ENCODE measurements around the gene PCDH9.

Gene PCDH9

GRCh38 chr13:67158903-67159302 lies 71.2 kb downstream of the PCDH9 start:
- DNase-seq (ENCODE audit: low read depth), result no peak

DNA sequence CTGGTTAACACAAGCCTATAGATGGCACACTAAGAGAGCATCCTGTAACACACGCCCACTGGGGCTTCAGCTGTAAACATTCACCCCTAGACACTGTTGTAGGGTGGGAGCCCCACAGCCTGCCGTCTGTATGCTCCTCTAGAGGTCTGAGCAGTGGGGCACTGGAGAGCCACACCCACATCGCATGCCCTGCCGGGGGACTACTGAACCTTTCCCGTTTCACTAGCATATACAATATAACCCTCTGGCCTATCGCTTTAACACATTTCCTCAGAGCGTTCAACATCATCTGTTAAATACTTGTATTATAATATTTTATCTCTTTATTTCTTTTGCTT lies 73.4 kb downstream of the PCDH9 start:
- DNase-seq (ENCODE audit: low read depth), result no peak

DNA sequence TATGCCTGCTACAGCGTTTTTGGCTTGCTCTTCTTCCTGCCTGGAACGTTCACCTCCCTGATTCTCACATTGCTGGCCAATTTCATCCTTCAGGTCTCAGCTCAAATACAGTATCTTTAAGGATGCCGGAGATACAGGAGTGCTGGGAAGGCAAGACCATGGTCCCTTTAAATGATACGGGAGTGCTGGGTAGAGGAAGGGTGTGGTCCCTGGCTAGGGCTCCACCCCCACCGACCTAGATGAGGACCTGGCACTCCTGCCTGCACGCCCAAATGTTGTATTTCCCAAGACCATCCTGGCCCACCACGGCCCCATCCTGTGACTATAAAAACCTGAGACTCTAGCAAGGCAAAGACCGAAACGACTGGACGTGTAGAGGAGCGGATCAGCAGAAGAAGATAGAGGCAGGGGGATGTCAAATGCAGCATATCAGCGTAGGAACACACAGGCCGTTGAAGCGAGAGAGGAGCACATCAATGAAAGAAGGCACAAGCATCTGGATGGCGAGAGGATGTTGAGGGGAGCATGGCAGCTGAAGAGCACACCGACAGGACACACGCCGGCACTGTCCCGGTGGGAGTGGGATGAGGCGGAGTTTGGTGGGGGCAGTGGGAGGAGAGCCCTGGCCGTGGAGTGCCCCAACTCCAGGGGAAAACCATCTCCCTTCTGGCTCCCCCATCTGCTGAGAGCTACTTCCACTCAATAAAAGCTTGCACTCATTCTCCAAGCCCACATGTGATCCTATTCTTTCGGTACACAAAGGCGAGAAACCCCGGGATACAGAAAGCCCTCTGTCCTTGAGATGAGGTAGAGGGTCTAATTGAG lies 74.0 kb downstream of the PCDH9 start:
- DNase-seq (ENCODE audit: low read depth), result no peak

GRCh38 chr13:67152085-67152484 lies 78.1 kb downstream of the PCDH9 start:
- DNase-seq (ENCODE audit: low read depth), result no peak

- DNase-seq (ENCODE audit: low read depth), result no peak
Measured at GRCh38 chr13:67151652-67152051, 78.5 kb downstream of the PCDH9 start.

GRCh38 chr13:67150608-67151007 lies 79.5 kb downstream of the PCDH9 start:
- no peak for DNase-seq (ENCODE audit: low read depth)

DNA sequence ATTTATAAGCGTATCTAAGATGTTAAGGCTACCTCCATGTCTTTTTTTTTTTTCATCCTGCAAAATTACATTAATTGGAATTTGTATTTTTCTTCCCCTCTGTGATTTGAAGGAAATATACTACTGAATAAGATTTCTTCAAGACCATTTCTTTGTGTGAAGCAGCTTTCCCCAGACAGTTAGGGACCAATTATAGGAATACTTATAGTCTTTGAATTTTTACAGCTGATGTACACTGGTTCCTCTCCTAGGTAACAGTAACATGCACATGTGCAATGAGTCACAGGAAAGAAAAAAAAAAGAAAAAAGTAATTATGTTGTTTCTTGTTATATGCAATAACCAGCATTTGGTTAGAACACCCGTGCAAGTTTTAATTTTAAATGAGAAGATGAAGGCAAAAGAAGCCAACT lies 82.0 kb downstream of the PCDH9 start:
- DNase-seq (ENCODE audit: low read depth), result no peak

GRCh38 chr13:67147342-67148133 lies 82.6 kb downstream of the PCDH9 start:
- no peak for DNase-seq (ENCODE audit: low read depth)

- no peak for DNase-seq (ENCODE audit: low read depth)
Measured at GRCh38 chr13:67146523-67147130, 83.5 kb downstream of the PCDH9 start.

DNA sequence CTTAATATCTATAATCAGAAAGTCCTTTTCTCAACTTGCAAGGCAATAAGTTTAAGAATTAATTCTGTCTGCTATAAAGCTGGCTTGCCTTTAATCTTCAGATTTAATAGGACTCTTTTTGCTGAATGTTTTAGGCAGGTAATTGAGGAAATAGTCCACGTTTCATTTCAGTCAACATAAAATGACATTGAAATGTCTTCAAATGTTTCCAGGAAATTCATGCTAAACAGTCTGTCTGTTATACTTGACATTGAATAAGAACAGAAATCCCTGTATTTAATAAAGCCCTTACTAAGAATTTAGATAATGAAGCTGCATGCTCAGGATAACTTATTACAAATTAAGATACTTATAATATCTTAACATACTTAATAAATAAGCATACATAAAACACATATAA lies 84.2 kb downstream of the PCDH9 start:
- DNase-seq (ENCODE audit: low read depth), result no peak

GRCh38 chr13:67143544-67144115 lies 86.5 kb downstream of the PCDH9 start:
- DNase-seq (ENCODE audit: low read depth), result no peak

GRCh38 chr13:67140006-67140405 lies 90.1 kb downstream of the PCDH9 start:
- DNase-seq (ENCODE audit: low read depth), result no peak

DNA sequence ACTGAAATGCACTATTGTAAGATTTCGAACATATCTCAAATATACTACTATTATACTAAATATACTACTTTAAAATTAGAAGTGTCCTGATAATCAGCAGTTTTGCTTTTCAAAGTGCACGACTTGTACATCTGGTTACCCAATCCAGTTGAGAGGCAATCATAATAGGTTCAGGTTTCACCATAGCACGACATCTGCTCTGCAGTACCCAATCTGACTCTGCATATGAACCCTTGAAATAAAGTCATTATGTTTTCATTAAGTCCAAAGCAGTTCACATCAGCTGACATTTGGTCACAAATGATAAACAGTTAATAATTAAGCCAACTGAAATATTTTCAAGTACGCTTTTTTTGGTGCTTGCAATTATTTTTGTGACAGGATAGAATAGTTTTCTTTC lies 90.6 kb downstream of the PCDH9 start:
- no peak for DNase-seq (ENCODE audit: low read depth)

- no peak for DNase-seq (ENCODE audit: low read depth)
Measured at GRCh38 chr13:67138970-67139369, 91.2 kb downstream of the PCDH9 start.

- DNase-seq (ENCODE audit: low read depth), result no peak
Measured at GRCh38 chr13:67137044-67137735, 92.9 kb downstream of the PCDH9 start.

GRCh38 chr13:67136157-67136556 lies 94.0 kb downstream of the PCDH9 start:
- DNase-seq (ENCODE audit: low read depth), result no peak

DNA sequence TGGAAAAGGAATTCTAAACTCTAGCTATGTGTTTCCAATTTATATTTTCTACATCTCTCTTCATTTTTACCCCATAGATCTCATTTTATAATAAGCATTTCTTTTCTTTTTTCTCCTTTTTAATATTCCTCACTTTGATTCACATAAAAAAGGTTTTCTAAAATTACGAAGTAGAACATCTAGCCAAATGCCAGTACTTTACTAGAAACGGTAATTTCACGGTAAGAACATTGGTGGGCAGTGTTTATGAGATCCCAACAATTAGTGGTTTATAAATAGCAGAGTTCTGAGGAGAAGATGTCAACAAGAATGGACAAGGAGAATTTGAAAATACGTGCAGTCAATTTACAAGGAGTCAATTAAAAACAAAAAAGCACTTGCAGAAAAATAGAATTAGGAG lies 94.8 kb downstream of the PCDH9 start:
- DNase-seq (ENCODE audit: low read depth), result no peak

DNA sequence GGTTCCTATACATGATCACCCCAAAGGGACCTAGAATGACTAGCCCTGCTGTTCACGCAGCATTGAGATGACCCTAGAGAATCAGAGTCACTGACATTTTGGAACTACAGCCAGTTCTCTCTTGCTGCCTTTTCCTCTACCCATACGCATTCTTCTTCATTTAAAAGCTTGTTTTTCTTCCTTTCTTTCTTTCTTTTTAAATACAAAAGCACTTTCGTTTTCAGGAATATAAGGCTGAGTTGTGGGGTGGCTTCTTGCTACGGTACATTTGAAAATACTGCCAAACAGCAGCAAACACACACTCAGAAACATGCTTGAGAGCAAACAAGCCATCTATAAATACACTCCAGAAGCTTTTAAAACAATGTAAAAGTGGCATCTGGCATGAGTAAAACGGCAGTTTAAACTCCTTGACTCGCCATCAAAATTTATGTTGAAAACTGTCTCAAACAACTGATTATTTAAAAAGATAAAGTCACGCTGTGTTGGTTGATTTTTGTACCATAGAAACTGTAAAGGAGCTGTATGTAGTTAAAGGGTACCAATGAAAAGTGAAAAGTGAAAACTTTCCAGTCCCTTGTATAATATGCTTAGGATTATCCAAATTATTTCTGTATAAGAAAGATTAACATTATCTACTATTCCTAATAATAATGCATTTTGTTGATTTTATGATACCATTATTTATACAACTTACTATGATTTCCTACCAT lies 95.6 kb downstream of the PCDH9 start:
- DNase-seq (ENCODE audit: low read depth), result no peak

DNA sequence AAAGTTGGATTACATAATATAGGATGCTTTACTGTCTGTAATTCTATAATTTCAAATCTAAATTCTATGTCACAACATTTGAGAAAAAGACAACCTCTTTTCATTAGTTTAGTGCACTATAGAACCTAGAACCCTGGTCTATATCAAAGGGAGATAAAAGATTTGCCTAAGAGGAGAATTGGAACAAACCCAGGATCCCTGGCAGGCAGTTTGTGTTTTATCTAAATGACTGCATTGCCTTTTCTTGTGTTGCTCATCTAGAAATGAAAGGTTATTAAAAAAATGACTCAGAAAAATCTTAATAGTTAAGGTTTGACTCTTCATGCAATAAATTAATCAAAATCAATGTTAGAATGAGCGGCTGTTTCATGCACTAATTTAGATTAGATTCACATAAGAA lies 96.7 kb downstream of the PCDH9 start:
- no peak for DNase-seq (ENCODE audit: low read depth)

DNA sequence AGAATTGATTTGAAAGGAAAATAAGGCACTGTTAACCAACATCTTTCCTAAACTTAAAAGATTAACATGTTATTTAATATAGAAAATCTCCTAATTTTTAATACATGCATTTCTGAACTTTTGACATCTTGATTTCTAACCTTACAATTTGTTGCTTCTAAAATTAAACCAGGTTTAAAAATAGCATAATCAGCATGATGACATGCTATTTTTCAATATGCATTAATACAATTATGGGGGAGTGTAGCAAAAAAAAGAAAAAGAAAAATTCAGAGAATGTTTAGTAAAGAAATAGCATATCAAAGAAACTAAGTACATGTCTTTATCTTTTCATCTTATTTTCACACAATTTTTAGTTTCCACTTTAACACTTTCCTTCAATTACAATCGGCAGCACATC lies 98.7 kb downstream of the PCDH9 start:
- no peak for DNase-seq (ENCODE audit: low read depth)

- no peak for DNase-seq (ENCODE audit: low read depth)
Measured at GRCh38 chr13:67130444-67130843, 99.7 kb downstream of the PCDH9 start.

- no peak for DNase-seq (ENCODE audit: low read depth)
Measured at GRCh38 chr13:67128136-67128535, 102.0 kb downstream of the PCDH9 start.
